Measurements from ENCODE around the gene TFF1.

The TFF1 gene

DNA sequence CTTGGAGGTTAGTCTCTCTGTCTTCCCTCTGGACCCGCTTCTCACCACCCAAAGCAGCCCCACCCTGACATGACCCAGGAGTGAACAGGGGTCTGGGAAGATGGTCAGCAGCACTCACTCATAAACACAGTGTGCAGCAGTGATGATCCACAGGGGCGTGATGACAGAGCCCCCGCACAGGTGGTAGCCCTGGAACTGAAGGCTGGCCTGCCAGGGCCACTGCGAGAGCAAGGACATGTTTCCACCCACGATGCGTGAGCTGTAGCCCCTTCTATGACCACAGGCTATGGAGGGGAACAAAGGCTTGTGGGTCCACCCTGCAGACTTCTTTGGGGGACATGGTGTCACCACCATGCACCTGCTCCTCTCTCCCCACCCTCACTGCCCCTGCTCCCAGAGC lies 16.6 kb upstream of the TFF1 start:
- no peak for DNase-seq (ENCODE audit: low read depth in 3 of 3)

GRCh38 chr21:42381347-42381984 lies 15.1 kb upstream of the TFF1 start:
- no peak for DNase-seq (ENCODE audit: low read depth in 3 of 3)

DNA sequence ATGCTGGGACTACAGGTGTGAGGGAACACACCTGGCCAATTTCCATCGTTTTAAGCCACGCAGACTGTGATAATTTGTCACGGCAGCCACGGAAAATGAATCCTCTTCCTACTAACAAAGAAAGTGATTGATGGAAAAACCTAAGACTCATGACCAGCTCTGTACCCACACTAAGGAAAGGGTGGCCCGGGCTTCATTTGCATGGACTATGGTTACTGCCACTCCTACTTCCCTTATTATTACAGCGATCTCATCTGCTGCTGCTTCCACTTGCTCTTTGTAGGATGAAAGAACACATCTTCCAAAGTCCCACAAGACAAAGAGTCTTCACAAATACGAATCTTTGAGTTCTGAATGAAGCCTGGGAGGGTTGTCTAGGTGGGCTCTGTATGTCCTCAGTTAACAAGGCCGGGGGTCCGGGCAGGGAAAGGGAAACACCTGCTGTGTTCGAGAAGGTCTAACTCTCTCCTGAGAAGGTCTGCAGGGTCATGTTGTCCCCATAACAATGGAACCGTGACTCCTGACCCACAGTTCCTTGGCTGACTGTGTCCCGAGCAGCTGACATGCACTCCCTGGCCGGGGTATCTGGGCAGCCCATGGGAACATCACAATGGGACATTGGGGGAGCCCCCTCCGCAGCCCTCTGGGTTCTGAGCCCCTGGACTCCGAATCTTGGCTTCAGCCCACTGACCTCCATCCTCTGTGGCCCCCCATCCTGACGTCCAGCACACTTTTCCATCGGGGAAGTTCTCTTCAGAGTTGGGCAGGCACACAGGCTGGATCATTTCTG lies 13.3 kb upstream of the TFF1 start:
- no peak for DNase-seq (ENCODE audit: low read depth in 3 of 3)

GRCh38 chr21:42378418-42378817 lies 12.1 kb upstream of the TFF1 start:
- no peak for DNase-seq (ENCODE audit: low read depth in 3 of 3)

- no peak for DNase-seq (ENCODE audit: low read depth in 3 of 3)
These were observed 11.6 kb upstream of the TFF1 start for GRCh38 chr21:42377951-42378340.

- DNase-seq (ENCODE audit: low read depth in 3 of 3): no peak
These were observed 11.0 kb upstream of the TFF1 start for GRCh38 chr21:42377211-42377950.

DNA sequence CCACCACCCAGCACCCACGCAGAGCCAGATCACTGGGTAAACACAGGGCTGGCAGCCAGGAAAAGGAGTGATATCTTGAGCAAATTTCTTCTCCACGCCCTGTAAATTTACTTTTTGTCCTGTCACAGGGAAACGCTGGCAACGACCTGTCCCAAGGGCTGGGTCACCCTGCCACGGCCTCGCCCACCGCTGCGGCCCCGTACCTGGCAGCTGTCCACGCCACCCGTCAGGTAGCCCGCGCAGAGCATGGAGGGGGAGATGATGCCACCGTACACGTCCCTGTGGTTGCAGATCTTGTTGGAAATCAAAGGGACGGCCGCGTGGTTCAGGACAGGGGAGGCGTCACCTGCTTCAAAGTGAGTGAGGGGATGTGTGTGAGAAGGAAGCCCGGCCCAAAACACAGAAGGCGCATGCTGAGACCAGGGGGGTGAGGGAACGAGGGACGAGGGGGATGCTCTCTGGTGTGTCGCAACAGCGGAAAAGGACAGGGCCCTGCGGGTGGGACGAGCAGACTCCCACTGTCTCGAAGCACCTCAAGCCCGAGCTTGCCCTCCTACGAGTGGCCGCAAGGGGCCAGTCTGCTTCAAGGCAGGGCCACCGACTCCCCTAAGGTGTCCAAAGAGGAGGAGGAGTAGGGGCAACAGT lies 10.1 kb upstream of the TFF1 start:
- no peak for DNase-seq (ENCODE audit: low read depth in 3 of 3)

- no peak for DNase-seq (ENCODE audit: low read depth in 3 of 3)
These were observed 9.6 kb upstream of the TFF1 start for GRCh38 chr21:42375966-42376337.

DNA sequence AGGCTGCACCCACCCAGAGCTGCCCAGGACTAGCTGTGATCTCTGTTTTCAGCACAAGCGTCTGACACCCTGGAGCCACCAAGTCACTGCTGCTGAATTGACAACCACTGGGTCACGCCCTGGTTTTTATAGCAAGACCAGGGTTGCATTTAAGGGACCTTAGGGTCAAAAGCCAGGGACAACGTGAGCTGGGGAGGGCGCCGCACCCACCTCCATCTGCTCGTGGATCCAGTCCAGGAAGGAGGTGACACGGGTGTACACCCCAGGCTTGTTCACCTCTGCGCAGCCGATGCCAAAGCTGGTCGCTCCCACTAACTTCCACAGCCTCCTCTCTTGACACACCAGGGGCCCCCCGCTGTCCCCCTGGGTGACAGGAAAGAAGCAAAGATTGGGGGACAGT lies 9.2 kb upstream of the TFF1 start:
- DNase-seq (ENCODE audit: low read depth in 3 of 3): no peak

DNA sequence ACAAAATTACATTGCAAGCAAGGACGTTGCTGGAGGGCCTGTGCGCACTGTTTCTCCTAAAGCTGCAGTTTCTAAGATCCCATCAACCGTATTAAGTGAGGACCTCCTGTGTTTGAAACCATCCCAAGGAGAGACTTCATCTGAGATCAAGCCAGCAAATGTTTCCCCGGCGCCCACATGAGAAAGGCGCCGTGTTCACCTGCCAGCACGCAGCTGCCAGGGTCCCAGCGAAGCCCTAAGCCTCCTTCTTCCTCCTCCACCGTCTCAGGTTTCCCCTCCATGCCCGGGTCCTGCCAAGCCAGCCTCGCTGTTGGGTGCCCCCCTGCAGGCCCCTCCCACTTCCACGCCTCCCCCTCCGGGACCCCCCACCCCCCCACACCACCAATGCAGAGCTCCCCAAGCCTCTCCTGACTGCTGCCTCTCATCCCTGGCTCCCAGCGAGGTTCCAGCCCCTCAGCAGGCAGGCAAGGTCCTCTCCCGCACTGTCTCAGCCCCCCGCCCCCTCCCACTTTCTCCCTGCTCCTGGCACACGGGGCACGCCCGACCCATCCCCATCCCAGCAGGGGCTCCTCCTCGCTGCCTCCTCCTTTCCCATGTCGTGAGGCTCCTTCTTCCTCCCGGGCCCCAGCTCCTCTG lies 8.6 kb upstream of the TFF1 start:
- DNase-seq (ENCODE audit: low read depth in 3 of 3): peak in 1 of 3 experiments; percentile 14

GRCh38 chr21:42374457-42374856 lies 8.1 kb upstream of the TFF1 start:
- DNase-seq (ENCODE audit: low read depth in 3 of 3): no peak

- DNase-seq (ENCODE audit: low read depth in 3 of 3): no peak
These were observed 7.6 kb upstream of the TFF1 start for GRCh38 chr21:42373908-42374455.

DNA sequence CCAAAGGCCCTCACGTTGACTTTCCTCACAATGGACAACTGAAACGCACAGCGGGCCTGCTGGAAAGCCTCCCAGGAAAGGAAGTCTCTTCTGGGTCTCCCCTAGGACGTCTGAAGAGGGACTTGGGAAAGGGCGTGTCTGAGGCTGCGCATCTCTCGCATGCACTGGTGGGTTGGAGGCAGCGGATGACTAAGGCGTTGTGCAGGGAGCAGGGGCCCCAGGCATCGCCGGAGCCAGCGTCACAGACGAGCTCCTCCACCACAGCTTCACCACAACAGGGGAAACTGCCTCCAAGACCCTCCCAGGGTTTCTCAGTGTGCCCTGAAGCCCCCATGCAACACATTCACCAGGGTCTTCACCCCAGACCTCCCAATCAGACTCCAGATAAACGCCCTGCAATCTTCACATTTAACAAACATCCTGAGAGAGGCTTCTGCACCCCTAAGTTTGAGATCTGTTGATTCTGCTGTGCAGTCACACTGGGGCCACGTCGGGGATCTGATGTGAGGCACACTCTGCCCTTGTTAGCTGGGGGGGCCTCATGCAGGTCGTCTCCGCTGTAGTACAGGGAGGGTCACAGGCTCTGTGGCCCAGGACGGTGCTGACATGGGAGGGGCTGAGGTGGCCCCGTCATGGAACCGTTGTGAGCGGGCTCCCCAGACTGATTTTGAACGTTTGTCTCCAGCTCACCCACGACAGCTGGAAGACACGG lies 7.0 kb upstream of the TFF1 start:
- peak in 1 of 3 experiments; percentile 38 for DNase-seq (ENCODE audit: low read depth in 3 of 3)

GRCh38 chr21:42370894-42371654 lies 4.7 kb upstream of the TFF1 start:
- DNase-seq (ENCODE audit: low read depth in 3 of 3): no peak

- no peak for DNase-seq (ENCODE audit: low read depth in 3 of 3)
These were observed 3.5 kb upstream of the TFF1 start for GRCh38 chr21:42369821-42370220.

DNA sequence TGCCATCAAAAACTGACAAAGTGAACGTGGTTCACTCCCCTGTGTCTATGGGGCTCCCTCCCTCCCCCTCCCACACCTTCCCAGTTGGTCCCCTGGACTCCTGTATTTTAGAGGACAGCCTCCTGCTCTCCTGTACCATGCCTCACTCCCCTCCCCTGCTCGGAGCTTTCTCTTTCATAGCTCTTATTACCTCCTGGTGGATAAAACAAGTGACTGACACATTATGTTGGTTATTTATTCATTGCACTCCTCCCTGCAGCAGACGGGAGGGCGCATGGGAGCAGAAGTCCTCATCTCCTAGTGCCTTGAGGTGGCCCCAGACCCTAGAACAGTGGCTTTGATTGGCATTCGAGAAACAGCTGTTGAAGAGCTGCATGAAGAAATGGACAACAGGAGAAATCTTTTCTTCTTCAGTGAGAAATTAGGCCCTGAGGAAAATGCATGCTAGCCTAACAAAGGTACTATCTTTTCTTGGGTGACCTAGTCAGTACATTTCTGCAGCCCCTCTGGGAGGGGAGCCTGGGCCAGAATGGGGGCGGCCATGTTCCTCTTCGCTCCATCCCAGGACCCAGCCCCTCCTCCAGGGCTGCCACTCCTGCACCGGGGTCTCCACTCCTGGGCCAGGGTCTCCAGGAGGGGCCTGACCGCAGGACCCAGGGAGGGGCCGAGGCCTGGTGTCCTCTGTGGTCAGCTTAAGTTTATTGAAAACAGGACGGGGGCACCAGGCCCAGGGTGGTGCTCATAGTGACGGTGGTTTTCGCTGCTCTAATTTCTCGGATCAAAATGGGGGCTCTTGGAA lies 1.2 kb upstream of the TFF1 start:
- DNase-seq (ENCODE audit: low read depth in 3 of 3): no peak

- no peak for DNase-seq (ENCODE audit: low read depth in 3 of 3)
These were observed 565 bp downstream of the TFF1 start for GRCh38 chr21:42365770-42366169.

- no peak for DNase-seq (ENCODE audit: low read depth in 3 of 3)
These were observed 1.9 kb downstream of the TFF1 start for GRCh38 chr21:42364304-42364865.

- DNase-seq (ENCODE audit: low read depth in 3 of 3): no peak
These were observed 3.0 kb downstream of the TFF1 start for GRCh38 chr21:42363312-42363711.
